Islet of Langerhans (tissue), 1 donor: ENCODE data around the gene HMOX2.

Experiments used
- FAIRE-seq: peaks from one replicate; lab custom pipeline; 2011; peaks lifted over from hg19 to GRCh38; lab: Jason Lieb, UNC

The HMOX2 gene

GRCh38 chr16:4505356-4506147, 29.4 kb downstream of the HMOX2 start:
- FAIRE-seq = no peak

GRCh38 chr16:4506450-4506849, 30.3 kb downstream of the HMOX2 start:
- FAIRE-seq = no peak

DNA sequence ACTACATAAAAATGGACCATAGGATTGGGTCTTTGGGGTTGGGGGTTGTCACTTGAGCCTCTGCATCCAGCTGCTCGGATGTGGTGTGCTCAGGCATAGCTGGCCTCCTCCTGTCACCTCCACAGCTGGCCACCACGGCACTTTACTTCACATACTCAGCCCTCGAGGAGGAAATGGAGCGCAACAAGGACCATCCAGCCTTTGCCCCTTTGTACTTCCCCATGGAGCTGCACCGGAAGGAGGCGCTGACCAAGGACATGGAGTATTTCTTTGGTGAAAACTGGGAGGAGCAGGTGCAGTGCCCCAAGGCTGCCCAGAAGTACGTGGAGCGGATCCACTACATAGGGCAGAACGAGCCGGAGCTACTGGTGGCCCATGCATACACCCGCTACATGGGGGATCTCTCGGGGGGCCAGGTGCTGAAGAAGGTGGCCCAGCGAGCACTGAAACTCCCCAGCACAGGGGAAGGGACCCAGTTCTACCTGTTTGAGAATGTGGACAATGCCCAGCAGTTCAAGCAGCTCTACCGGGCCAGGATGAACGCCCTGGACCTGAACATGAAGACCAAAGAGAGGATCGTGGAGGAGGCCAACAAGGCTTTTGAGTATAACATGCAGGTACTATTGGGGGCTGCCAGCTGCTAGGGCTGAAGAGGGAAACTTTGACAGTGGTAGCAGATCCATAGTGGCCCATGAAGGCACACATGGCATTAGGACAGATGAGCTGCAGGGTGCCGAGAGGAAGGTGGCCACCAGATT, 31.6 kb downstream of the HMOX2 start:
- no peak for FAIRE-seq

- FAIRE-seq = no peak
These were observed 32.6 kb downstream of the HMOX2 start for GRCh38 chr16:4508806-4509205.

- FAIRE-seq = no peak
These were observed 33.2 kb downstream of the HMOX2 start for GRCh38 chr16:4509420-4509819.

- FAIRE-seq = no peak
These were observed 33.9 kb downstream of the HMOX2 start for GRCh38 chr16:4510131-4510530.

DNA sequence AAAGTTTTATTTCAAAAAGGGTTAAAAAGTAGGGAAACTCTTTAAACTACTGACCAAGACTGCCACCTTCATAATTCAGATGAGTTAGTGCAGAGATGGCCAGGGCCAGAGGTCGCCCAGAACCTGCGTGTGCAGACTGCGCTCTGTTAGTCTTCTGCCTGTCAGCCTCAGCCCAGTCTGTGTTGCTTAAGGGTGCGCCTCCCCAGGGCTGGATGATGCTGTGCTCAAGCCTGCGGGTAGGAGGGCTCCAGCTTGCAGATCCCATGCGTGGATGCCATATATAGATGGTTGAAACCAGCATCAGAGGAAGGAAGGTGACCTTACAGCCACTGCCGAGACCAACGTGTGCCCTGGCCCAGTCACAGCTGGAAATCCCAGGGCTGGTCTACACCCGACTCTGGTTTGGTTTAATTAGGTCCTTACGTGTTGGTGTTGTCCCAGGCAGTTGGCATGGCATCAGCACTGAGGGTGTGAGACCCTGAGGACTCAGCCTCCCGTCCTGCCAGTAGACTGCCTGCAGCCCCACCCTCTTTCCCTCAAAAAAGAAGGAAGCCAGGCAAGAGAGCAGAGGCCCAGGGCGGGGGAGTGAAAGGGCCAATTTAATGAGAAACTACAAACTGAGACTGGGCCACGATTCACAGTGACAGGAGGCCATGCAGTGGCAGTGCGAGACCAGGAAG, 34.7 kb downstream of the HMOX2 start:
- no peak for FAIRE-seq

DNA sequence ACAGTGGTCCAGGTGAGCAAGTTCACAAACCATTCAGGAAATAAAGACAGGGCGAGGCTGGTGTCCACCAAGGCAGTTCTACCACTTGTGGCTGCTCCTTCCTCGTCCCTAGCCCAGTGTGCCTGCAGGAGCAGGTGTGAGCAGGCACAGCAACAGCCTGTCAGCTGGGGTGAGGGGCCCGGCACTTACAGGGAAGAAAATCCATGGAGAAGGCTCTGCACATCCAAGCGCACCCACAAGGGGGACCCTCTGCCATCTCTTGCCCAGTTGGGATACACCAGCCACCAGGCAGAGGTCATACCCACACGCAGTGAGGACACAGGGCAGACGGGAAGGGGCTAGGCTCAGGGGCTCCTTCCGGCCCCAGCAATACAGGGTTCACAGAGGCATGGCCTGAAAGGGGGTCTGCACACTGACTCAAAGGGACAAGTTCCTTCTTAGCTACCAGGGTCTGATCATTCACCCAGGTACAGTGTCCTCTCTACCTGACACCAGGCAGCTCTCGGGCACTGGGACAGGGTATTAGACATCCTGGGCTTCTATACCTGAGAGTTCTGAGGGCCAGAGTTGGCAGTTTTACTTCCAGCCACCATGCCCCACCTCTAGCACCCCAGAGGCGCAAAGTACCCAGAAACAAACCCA, 35.4 kb downstream of the HMOX2 start:
- FAIRE-seq = no peak

- no peak for FAIRE-seq
These were observed 36.3 kb downstream of the HMOX2 start for GRCh38 chr16:4512473-4512872.

GRCh38 chr16:4513086-4513860, 37.1 kb downstream of the HMOX2 start:
- FAIRE-seq = no peak

- no peak for FAIRE-seq
These were observed 37.7 kb downstream of the HMOX2 start for GRCh38 chr16:4513881-4514280.

DNA sequence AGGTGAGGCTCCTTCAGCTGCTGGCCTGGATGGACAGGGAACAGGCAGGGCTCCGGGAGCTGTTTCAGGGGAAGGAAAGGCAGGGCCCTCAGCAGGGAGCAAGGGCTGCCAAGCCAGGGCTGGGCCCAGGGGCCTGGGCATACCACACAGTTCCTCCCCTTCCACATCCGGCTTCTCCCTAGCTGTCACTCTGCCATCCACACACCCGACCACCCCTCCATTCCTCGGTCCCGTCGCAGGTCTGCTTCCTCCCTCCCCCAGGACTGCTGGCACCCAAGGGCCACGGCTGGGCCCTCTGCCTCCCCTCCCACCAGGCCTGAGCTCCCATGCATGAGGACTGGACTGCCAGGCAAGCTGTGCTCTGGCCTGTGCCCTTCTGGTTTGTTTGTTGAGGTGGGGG, 38.4 kb downstream of the HMOX2 start:
- FAIRE-seq = no peak

GRCh38 chr16:4515611-4516233, 39.5 kb downstream of the HMOX2 start:
- FAIRE-seq = no peak

DNA sequence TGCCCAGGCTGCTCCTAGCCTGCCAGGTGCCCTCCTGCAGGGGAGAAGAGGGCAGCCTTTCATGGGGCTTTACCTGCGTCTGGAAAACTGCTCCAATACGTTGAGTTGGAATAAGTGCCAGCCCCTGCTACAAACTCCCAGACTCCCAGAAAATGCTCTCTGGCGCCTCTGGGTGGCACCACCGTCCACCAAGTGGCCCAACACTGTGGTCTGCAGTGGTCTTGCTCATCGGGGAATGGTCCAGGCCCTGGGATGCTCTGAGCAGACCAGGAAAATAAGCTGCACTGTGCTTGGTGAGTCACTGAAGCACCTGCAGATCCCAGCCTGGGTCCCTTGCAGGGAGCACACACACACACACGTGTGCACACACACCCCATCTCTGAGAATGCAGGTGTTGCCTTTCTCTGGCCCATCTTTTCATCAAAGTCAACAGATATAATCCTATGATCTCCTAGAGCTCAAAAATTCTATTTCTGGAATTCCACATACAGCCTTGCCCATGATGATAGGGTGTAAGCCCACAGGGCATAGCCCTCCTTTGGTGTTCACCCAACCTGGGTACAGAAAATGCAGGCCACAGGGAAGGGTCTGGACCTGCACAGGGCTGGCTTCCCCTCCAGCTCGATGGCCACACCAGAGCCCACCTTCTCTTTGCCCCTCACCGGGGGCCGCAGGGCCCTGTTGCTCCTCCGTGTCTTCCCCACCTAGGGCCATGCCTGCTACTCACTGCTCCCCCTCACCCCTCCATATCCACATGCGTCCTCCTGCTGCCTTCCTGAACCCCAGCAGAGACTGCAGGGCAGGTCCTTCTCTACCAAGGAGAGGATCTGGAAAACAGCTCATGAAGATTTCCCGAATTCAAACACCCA, 41.8 kb downstream of the HMOX2 start:
- FAIRE-seq = no peak

- no peak for FAIRE-seq
These were observed 43.3 kb downstream of the HMOX2 start for GRCh38 chr16:4519274-4520058.

DNA sequence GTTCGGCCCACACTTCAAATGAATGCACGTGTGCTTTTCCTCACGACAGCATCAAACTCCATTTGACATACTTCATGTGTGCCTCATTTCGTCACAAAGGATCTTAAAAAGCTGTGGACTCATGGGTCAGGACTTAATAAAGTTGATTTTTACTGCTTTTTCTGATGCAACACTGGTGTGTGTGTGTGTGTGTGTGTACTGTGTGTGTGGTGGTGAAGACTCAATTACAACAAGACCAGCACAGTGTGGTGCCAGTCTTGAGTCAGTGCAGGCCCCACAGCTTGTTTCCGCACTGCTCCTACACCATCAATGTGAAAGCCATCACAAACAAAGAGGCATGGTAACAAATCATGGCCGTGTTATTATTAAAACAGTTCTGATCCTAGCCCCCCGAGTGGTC, 44.7 kb downstream of the HMOX2 start:
- no peak for FAIRE-seq

DNA sequence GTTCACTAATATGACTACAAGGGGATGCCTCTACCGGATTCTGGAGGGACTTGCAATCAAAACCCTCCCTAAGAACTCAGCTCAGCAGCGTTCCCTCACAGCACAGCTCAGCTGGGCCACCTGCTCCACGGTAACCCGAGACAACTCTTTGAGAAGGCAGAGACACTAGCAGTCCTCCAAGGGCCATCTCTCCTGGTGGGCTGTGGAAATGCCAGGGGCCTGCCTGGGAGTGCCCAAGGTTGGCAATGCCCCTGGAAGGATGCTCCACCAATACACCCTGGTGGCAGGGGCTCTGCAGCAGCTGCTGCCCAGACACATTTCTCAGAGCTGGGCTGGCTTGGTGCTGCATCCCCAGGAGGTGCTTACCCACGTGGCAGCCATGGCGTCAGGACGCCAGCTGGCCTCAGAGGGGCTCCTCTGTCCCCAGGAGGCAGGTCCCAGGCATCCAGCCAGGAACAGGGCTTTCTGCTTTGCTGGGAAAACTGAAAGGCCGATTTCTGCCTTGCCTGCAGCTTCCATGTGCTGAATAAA, 45.9 kb downstream of the HMOX2 start:
- no peak for FAIRE-seq

- no peak for FAIRE-seq
These were observed 47.5 kb downstream of the HMOX2 start for GRCh38 chr16:4523686-4524085.

- FAIRE-seq = no peak
These were observed 48.4 kb downstream of the HMOX2 start for GRCh38 chr16:4524571-4524970.
